Measurements from ENCODE around the gene PINK1. TPM values are rescaled to one million over a fixed set of nuclear protein-coding genes. Genes with fewer than 3 reads are reported as not detected.
"Not testable (repeated sequence)": the region's sequence is repeated elsewhere in the genome, so short reads cannot be mapped to it uniquely, and the experiment has no call there.

PINK1 gene
- total RNA-seq, 1 donor from 2014 or later, result 4.5 TPM

- intact Hi-C loops (cut with micrococcal nuclease), result not testable (repeated sequence)
Measured at GRCh38 chr1:20673626-20674025, 40.4 kb downstream of the PINK1 start.

- intact Hi-C loops (cut with micrococcal nuclease), result no loop called here
Measured at GRCh38 chr1:20678599-20678998, 45.3 kb downstream of the PINK1 start.

- intact Hi-C loops (cut with micrococcal nuclease), result no loop called here
Measured at GRCh38 chr1:20680269-20680668, 47.0 kb downstream of the PINK1 start.

DNA sequence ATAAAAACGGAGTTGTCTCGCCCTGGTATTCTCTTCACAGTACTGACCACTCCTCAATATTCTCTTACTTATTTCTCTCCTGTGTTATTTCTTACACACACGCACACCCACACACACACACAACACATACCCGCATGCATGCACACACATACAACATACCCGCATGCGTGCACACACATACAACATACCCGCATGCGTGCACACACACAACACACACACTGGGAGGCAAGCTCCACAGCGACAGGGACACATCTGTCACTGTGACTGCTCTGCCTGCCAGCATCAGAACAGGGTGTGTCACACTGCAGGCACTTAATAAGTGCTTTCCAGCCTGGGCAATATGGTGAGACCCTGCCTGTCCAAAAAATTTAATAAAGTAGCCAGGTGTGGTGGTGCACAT is 48.7 kb downstream of the PINK1 start:
- intact Hi-C loops (cut with micrococcal nuclease), result no loop called here

- intact Hi-C loops (cut with micrococcal nuclease), result no loop called here
Measured at GRCh38 chr1:20682571-20683236, 49.4 kb downstream of the PINK1 start.

DNA sequence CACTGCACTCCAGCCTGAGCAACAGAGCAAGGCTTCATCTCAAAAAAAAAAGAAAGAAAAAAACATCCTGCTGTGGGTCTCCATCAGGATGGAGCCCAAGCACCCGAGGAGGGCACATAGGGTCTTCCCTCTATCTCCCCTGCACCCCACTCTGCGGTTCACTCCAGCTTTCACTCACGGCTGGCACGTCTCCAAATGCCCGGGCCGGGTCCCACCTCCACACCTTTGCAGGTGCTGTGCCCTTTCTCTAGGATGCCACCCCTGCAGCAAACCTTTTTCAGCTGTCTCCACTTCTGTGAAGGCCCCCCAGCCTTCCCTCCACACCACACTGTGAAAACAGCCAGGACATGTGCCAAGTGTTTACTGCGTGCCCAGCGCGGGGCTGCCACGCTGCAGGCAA is 50.4 kb downstream of the PINK1 start:
- intact Hi-C loops (cut with micrococcal nuclease), result no loop called here

DNA sequence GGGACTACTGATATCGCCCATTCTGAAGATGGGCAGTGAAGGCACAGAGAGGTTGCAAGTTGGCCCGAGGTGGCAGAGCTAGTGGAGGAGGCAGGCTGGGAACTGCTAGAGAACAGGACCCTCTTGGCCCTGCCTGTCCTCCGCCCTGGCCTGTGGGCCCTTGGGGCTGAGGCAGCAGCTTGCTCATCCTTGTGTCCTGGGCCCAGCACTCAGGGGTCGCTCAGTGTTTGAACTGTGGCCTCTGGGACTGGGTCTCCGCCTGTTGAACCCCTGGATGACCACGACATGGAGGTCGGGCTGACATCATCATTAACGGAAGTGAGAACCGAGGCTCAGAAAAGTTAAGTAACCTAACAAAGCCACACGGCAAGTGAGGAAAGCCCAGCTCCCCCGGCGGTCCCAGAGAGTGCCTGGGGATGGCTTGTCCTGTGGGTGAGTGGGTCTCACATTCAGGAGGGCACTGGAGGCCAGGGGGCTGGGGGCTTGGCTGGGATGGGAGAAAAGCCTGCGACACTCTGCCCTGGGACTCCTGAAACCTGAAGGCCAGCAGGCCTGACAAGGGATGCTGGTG is 50.9 kb downstream of the PINK1 start:
- intact Hi-C loops (cut with micrococcal nuclease), result no loop called here

- intact Hi-C loops (cut with micrococcal nuclease), result no loop called here
Measured at GRCh38 chr1:20684651-20685050, 51.4 kb downstream of the PINK1 start.

DNA sequence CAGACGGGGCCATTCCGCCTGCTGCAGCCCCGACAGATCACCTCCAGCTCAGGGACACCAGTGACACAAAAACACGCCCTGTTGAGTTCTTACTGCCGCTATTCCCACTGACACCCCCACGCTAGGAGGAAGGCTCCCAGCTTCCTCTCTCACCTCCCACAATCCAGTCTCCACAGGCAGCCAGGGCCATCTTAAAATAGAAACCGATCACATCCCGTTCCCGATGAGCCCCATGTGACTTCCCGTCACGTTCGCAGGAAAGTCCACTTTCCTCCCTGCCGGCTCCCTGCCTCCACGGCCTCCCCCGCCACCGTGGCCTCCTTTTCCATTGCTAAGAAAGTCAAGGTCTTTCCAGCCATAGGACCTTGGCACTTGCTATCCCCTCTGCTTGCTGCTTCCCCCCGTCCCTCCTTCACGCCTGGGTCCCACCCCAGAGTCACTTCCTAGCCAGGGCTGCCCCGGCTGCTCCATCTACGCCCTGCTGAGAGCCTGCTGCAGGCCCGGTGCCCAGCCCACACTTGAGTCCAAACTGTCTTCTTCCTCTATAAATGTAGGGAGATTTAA is 51.9 kb downstream of the PINK1 start:
- intact Hi-C loops (cut with micrococcal nuclease), result no loop called here

DNA sequence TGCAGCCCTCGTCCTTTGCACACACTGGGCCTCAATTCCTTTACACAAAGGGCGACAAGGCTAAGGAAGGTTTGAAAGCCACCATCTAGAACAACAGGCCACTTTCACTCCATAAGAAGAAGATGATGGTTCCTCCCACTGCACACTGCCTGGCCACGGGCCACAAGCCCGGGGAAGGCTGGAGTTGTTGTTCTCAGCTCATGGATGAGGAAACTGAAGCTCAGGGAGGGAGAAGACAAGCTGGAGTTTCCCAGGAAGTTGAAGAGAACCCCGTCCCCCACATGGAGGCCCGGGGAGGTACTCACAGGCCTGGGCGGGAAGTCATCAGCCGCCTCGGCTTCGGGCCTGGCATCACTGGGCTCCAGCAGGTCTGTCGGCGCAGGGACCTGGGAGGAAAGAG is 52.5 kb downstream of the PINK1 start:
- intact Hi-C loops (cut with micrococcal nuclease), result no loop called here

- intact Hi-C loops (cut with micrococcal nuclease), result no loop called here
Measured at GRCh38 chr1:20686883-20687725, 53.8 kb downstream of the PINK1 start.

- intact Hi-C loops (cut with micrococcal nuclease), result no loop called here
Measured at GRCh38 chr1:20689645-20690056, 56.4 kb downstream of the PINK1 start.

- intact Hi-C loops (cut with micrococcal nuclease), result no loop called here
Measured at GRCh38 chr1:20691872-20692271, 58.6 kb downstream of the PINK1 start.

DNA sequence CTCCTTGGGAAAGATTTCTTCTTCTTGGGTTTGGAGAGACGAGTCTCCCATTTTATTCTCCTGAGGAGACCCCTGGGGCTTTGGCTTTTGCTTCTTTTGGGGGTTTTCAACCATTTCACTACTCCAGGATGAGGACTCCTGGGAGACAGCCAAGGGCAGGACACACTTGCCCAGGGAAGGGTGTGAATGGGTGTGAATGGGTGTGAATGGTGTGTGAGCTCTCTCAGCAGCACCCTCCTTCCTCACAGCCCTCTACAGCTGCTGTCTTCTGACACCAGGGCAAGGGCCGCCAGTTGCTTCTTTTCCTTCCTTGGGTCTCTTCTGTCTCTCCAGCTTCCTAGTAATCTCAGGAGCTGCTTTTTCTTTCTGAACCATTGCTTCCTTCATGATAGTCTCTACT is 60.4 kb downstream of the PINK1 start:
- intact Hi-C loops (cut with micrococcal nuclease), result no loop called here

DNA sequence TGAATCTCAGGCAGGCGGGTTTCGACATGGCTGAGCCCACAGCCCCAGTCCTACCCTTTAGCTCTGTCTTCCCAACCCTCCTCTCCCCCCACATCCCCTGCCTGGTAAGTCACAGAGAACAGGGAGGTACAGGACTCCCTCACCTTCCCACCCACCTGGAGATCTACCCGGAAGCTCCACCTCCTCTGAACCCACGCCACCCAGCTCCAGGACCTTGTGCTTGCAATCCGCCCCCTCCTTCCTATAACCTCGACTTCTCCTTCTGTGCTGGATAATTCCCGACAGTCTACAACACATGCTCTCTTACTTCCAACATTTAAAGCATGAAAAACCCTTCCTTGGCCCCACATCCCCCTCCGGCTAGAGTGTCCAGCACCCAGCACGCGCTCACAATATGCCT is 62.3 kb downstream of the PINK1 start:
- intact Hi-C loops (cut with micrococcal nuclease), result no loop called here

DNA sequence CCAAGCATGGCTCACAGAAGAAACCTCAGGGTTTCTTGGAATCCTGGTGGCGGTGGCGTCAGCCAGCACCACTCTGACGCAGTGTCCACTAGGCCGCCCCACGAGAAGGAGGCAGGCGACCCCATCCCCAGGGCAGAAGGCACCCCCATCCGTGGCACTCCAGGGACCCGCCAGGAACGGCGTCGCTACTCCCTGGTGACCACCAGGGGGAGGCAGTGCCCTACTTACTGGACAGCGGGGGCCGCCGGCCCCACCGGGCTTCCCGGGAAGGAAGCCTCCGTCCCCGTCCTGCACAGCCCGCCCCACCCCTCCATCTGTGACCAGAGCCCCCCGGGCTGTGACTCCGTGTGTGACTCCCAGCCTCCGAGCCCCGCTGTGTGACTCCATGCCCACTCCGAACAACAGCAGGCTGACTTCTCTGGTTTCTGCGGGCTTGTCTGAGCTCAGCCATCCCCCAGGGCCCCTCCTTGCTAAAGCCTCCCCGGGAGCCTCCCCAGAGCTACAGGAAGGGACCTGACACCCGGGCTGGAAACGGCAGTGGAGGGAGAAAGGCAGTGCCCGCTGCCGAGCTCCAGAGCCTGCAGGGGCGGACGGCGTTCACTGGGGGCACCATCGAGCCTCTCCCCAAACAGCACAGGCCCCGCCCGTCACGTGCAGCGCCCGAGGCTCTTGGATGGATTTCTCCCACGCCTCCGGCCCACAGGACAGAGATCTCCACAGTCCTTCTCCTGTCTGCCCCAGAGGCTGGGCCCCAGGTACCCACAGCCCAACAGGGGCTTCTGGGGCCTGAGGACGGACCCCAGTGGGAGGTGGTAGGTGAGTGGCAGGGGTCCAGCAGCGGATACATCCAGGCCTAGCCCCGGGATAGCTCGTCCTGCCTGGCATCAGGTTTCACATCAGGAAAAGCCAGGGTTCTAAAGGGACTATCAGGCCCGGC is 63.4 kb downstream of the PINK1 start:
- intact Hi-C loops (cut with micrococcal nuclease), result loop anchor here (1.0 kb wide), 3 partner anchors 35 to 499 kb away; partner anchors contain the start of gene DDOST

DNA sequence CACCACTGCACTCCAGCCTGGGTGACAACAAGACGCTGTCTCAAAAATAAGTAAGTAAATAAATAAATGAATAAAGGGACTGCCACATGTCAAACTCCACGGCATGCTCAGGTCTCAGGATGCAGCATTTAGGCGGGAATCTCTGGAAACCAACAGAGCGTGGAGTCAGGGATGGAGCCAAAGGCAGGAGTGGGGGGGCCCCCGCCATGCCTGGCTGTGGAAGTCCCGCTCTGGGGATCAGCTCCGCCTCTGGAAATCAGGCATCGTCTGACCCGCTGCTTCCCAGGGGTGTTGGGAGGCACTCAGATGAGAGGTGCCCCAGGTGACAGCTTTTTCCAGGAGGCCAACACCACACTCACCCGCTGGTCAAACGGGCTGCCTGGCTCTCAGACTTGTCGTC is 64.3 kb downstream of the PINK1 start:
- intact Hi-C loops (cut with micrococcal nuclease), result no loop called here

GRCh38 chr1:20698195-20698910 is 65.1 kb downstream of the PINK1 start:
- intact Hi-C loops (cut with micrococcal nuclease), result no loop called here

GRCh38 chr1:20699558-20699957 is 66.3 kb downstream of the PINK1 start:
- intact Hi-C loops (cut with micrococcal nuclease), result no loop called here

GRCh38 chr1:20700636-20701215 is 67.5 kb downstream of the PINK1 start:
- intact Hi-C loops (cut with micrococcal nuclease), result no loop called here
